ENCODE results near the gene ZNF451. TPM values are rescaled to one million over a fixed set of nuclear protein-coding genes. Genes with fewer than 3 reads are reported as not detected.

The ZNF451 gene
- total and polyA plus RNA-seq, 4 donors = 5.5 to 108 (median 33.8) TPM

GRCh38 chr6:57069920-57070331 lies 20.1 kb upstream of the ZNF451 start:
- Histone ChIP-seq H3K4me3 (ENCODE audit: low read depth in 1 of 3, low read length in 3 of 3) (no peak overlapping the region), H3K36me3 (ENCODE audit: control insufficient read depth in 4 of 4, insufficient read depth in 3 of 4, low read depth in 1 of 4, low read length in 3 of 4) (peaks cover 0 to 12% (median 0%) of the 10 kb centered on the region in 4 donors), H3K27me3 (ENCODE audit: control insufficient read depth in 4 of 4, insufficient read depth in 4 of 4, low read length in 3 of 4) (no peaks in the 10 kb centered on the region), H3K27ac (ENCODE audit: low read depth in 1 of 2, low read length in 2 of 2) (no peak overlapping the region), H3K4me1 (ENCODE audit: control insufficient read depth in 4 of 4, insufficient read depth in 4 of 4, low read length in 3 of 4) (no peaks in the 10 kb centered on the region), H3K9me3 (ENCODE audit: control insufficient read depth in 4 of 4, low read length in 3 of 4) (no peaks in the 10 kb centered on the region), H3K9ac (ENCODE audit: low read depth in 1 of 2, low read length in 2 of 2) (no peak overlapping the region)
- DNase-seq (ENCODE audit: low spot score) = peak; percentile 38
- 83% methylated on average over 9 of the region's 9 CpGs for WGBS
- no peak for TF ChIP-seq HNF4A (conservative IDR thresholded peaks at IDR 0.05)

- Histone ChIP-seq H3K9ac (ENCODE audit: low read depth in 1 of 2, low read length in 2 of 2) (no peak overlapping the region), H3K27ac (ENCODE audit: low read depth in 1 of 2, low read length in 2 of 2) (no peak overlapping the region), H3K9me3 (ENCODE audit: control insufficient read depth in 4 of 4, low read length in 3 of 4) (no peaks in the 10 kb centered on the region), H3K4me3 (ENCODE audit: low read depth in 1 of 3, low read length in 3 of 3) (no peak overlapping the region), H3K36me3 (ENCODE audit: control insufficient read depth in 4 of 4, insufficient read depth in 3 of 4, low read depth in 1 of 4, low read length in 3 of 4) (peaks cover 0 to 6% (median 0%) of the 10 kb centered on the region in 4 donors), H3K4me1 (ENCODE audit: control insufficient read depth in 4 of 4, insufficient read depth in 4 of 4, low read length in 3 of 4) (no peaks in the 10 kb centered on the region), H3K27me3 (ENCODE audit: control insufficient read depth in 4 of 4, insufficient read depth in 4 of 4, low read length in 3 of 4) (no peaks in the 10 kb centered on the region)
- DNase-seq (ENCODE audit: low spot score) = no peak
- WGBS = 91% methylated on average over 3 of the region's 3 CpGs
- TF ChIP-seq YY1 (IDR thresholded peaks at IDR 0.05) (no peak), RAD21 (IDR thresholded peaks at IDR 0.05) (no peak), SP1 (IDR thresholded peaks at IDR 0.05) (no peak), REST (IDR thresholded peaks at IDR 0.05) (no peak), NR2F2 (IDR thresholded peaks at IDR 0.05) (no peak), GABPA (IDR thresholded peaks at IDR 0.05 in 1 of 2, conservative IDR thresholded peaks at IDR 0.05 in 1 of 2) (no peak), HNF4G (IDR thresholded peaks at IDR 0.05) (no peak), HNF4A (conservative IDR thresholded peaks at IDR 0.05) (no peak), FOXA2 (IDR thresholded peaks at IDR 0.05) (no peak)
Observed at GRCh38 chr6:57072108-57072507, 17.9 kb upstream of the ZNF451 start.

GRCh38 chr6:57074383-57074782 lies 15.6 kb upstream of the ZNF451 start:
- WGBS = 96% methylated on average over 8 of the region's 8 CpGs
- TF ChIP-seq GABPA (IDR thresholded peaks at IDR 0.05 in 1 of 2, conservative IDR thresholded peaks at IDR 0.05 in 1 of 2) = no peak
- Histone ChIP-seq H3K27me3 (ENCODE audit: control insufficient read depth in 4 of 4, insufficient read depth in 4 of 4, low read length in 3 of 4) (no peaks in the 10 kb centered on the region), H3K36me3 (ENCODE audit: control insufficient read depth in 4 of 4, insufficient read depth in 3 of 4, low read depth in 1 of 4, low read length in 3 of 4) (peaks cover 0 to 6% (median 0%) of the 10 kb centered on the region in 4 donors), H3K4me3 (ENCODE audit: low read depth in 1 of 3, low read length in 3 of 3) (no peak overlapping the region), H3K27ac (ENCODE audit: low read depth in 1 of 2, low read length in 2 of 2) (no peak overlapping the region), H3K9me3 (ENCODE audit: control insufficient read depth in 4 of 4, low read length in 3 of 4) (no peaks in the 10 kb centered on the region), H3K4me1 (ENCODE audit: control insufficient read depth in 4 of 4, insufficient read depth in 4 of 4, low read length in 3 of 4) (no peaks in the 10 kb centered on the region), H3K9ac (ENCODE audit: low read depth in 1 of 2, low read length in 2 of 2) (no peak overlapping the region)
- no peak for DNase-seq (ENCODE audit: low spot score)

GRCh38 chr6:57075092-57075491 lies 14.9 kb upstream of the ZNF451 start:
- H3K4me1 ChIP-seq (ENCODE audit: control insufficient read depth in 4 of 4, insufficient read depth in 4 of 4, low read length in 3 of 4) = no peaks in the 10 kb centered on the region
- DNase-seq (ENCODE audit: low spot score) = no peak
- H3K36me3 ChIP-seq (ENCODE audit: control insufficient read depth in 4 of 4, insufficient read depth in 3 of 4, low read depth in 1 of 4, low read length in 3 of 4) = peaks cover 0 to 6% (median 0%) of the 10 kb centered on the region in 4 donors
- no peaks in the 10 kb centered on the region for H3K9me3 ChIP-seq (ENCODE audit: control insufficient read depth in 4 of 4, low read length in 3 of 4)
- H3K4me3 ChIP-seq (ENCODE audit: low read depth in 1 of 3, low read length in 3 of 3) = no peak overlapping the region
- H3K9ac ChIP-seq (ENCODE audit: low read depth in 1 of 2, low read length in 2 of 2) = no peak overlapping the region
- no peak overlapping the region for H3K27ac ChIP-seq (ENCODE audit: low read depth in 1 of 2, low read length in 2 of 2)
- no peaks in the 10 kb centered on the region for H3K27me3 ChIP-seq (ENCODE audit: control insufficient read depth in 4 of 4, insufficient read depth in 4 of 4, low read length in 3 of 4)
- TF ChIP-seq HNF4A (conservative IDR thresholded peaks at IDR 0.05) (no peak), CTCF (IDR thresholded peaks at IDR 0.05; ENCODE audit: low read depth, low read length, missing input control) (no peak), SP1 (IDR thresholded peaks at IDR 0.05) (no peak), YY1 (IDR thresholded peaks at IDR 0.05) (no peak), FOXA2 (IDR thresholded peaks at IDR 0.05) (no peak), HNF4G (IDR thresholded peaks at IDR 0.05) (no peak), NR2F2 (IDR thresholded peaks at IDR 0.05) (no peak), GABPA (IDR thresholded peaks at IDR 0.05 in 1 of 2, conservative IDR thresholded peaks at IDR 0.05 in 1 of 2) (no peak), TAF1 (conservative IDR thresholded peaks at IDR 0.05) (no peak), ATF3 (IDR thresholded peaks at IDR 0.05) (no peak), FOXA1 (IDR thresholded peaks at IDR 0.05) (no peak), EGR1 (IDR thresholded peaks at IDR 0.05; ENCODE audit: low read depth in 2 of 2) (no peak), REST (IDR thresholded peaks at IDR 0.05) (no peak), RAD21 (IDR thresholded peaks at IDR 0.05) (no peak)
